Right ventricle myocardium superior (tissue), 1 donor: ENCODE measurements around the gene CATSPERE. TPM values are rescaled to one million over a fixed set of nuclear protein-coding genes. Genes with fewer than 3 reads are reported as not detected.
A peak's percentile ranks its signal among the peaks of the same experiment; 100 is the strongest.
"Not testable (repeated sequence)": the region's sequence is repeated elsewhere in the genome, so short reads cannot be mapped to it uniquely, and the experiment has no call there.

ENCODE experiments used
- ATAC-seq: fragments of 200-7000 bp; cut with Tn5 transposase; one replicate; pipeline ENCODE4 v1.9.1; 2020; ENCODE audit warnings: mild to moderate bottlenecking; ENCODE audit not compliant: poor library complexity
- DNase-seq: peaks from one replicate; pipeline ENCODE4 v3.0.0-alpha.2; 2020
- intact Hi-C: fragments of 100-400 bp; cut with DNase I; formaldehyde crosslinking; loops from one replicate; pipeline ENCODE4 v1.11.2; 2022
- total RNA-seq: library from RNA; stranded (reverse); fragmentation: NEBNext Ultra II Directional; extraction: Animal tissue kit (Norgen Biotek cat#: 25700); gene quantifications from one replicate; pipeline ENCODE4 v1.2.1, GENCODE V29; 2021
- donor health status: DM: no; HTN: yes; CAD: no; lungs with severe emphysema.

The CATSPERE gene
- total RNA-seq, 1 donor from 2014 or later, result 0.65 TPM

- ATAC-seq (no peak), DNase-seq (no peak)
- intact Hi-C loops, result loop anchor here (5.0 kb wide), 1 partner anchor 207 kb away; the partner anchor contains the start of gene DESI2
These were observed 15.5 kb upstream of the CATSPERE start for GRCh38 chr1:244445320-244446181.

- ATAC-seq, result no peak
- DNase-seq, result no peak
- intact Hi-C loops, result loop anchor here (5.0 kb wide), 1 partner anchor 205 kb away; the partner anchor contains the start of gene DESI2
These were observed 14.0 kb upstream of the CATSPERE start for GRCh38 chr1:244447024-244447423.

- ATAC-seq (no peak), DNase-seq (no peak)
- intact Hi-C loops, result loop anchor here (5.0 kb wide), 1 partner anchor 205 kb away; the partner anchor contains the start of gene DESI2
These were observed 13.5 kb upstream of the CATSPERE start for GRCh38 chr1:244447552-244447951.

GRCh38 chr1:244448279-244449036 lies 12.6 kb upstream of the CATSPERE start:
- ATAC-seq (no peak), DNase-seq (no peak)
- intact Hi-C loops, result loop anchor here (5.0 kb wide), 1 partner anchor 204 kb away; the partner anchor contains the start of gene DESI2

DNA sequence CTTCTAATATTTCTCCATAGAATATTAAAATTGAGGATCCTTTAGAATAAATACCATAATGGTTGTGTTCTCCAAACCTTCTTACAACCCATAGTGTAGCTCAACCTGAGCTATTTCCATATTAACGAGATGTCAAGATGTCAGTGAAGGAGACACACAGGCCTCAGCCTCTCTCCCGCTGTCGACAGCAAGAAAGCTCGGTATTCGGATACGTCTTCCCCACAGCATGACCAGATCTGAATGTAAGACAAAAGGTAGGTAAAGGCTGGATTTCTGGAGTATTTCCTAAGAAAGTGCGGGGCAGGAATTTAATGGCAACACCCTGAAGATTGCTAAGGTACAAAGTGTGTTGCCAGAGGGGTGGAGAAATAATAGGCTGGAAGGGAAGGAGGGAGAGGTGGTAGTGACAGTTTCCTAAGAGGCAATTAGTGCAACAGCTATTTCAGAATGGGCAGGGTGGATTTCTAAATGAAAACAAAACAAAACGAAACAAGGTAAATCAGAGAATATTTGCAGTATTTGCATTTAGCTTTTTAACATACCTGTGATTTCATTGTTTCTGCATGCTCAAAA lies 11.1 kb upstream of the CATSPERE start:
- intact Hi-C loops, result loop anchor here (5.0 kb wide), 1 partner anchor 202 kb away; the partner anchor contains the start of gene DESI2
- ATAC-seq, result no peak
- no peak for DNase-seq

DNA sequence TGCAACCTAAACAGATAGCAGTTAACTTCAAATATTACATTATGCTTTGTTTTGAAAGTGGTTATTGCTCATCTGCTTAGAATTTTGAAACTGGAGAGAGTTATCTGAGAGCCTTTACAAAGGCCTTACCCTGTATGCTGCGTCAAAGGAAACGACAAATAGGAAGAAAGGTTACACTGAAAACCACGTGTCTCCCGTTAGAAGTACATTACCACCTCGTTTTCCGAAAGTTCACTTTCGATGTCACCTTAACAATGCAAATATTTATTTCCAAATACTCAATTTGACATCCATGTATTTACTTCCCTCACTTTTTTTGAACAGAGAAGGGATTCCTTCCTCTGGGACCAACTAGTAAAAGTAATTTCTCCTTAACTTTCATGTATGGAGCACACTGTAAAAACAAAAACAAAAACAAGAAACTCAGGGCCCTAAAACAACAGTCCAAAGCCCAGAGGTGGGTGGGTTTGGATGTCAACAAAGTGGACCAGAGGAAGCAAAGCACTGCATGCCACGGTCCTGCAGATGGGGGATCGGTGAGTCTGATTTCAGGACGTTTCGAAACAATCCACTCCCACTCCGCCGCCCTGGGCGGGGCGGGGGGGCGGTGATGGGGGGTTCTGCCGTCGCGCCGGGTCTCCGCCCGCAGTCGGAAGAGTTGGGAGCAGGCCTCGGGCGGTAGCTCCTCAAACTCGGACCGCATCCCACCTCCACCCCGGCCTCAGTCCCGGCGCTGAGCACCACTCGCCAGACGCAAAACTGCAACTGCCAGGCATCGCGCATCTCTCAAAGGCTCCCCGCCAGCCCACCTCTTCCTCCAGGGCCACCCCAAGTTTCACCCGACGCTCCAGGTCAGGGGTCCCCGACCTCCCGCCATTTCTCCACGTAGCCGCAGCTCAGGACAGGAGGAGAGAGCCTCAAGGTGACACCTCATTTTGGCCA lies 10.2 kb upstream of the CATSPERE start:
- DNase-seq, result peak; percentile 73
- peak; percentile 31 for ATAC-seq
- intact Hi-C loops, result no loop called here

GRCh38 chr1:244451539-244451950 lies 9.5 kb upstream of the CATSPERE start, which contains the start of gene ADSS2:
TSS of gene ADSS2 (minus strand) at chr1:244451909. CDS start at chr1:244451817, 92 bp downstream.
- intact Hi-C loops, result no loop called here
- ATAC-seq (no peak), DNase-seq (no peak)

- intact Hi-C loops, result no loop called here
- DNase-seq (peak; percentile 99), ATAC-seq (peak; percentile 98)
These were observed 8.9 kb upstream of the CATSPERE start for GRCh38 chr1:244451951-244452795.

DNA sequence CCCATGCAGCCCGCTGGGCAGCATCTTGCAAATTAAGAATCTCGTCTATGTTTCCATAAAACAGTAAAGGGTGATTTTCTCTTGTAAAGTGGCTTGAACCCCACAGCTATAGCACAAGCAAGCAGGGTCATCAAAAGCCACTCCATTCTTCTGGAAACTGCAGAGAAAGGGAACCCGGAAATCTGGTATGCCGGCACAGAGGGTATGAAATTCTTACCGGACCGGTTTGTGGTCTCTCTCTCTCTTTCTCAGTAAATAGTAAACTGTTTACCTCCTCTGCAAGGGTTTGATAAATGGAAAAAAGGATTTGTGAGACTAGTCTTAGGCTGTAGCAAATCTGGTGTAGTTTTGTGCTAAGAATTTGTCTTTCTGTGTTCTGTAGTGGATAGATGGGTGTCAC lies 6.7 kb upstream of the CATSPERE start:
- ATAC-seq (no peak), DNase-seq (no peak)
- intact Hi-C loops, result no loop called here

- no peak for ATAC-seq
- DNase-seq, result no peak
- intact Hi-C loops, result no loop called here
These were observed 4.5 kb upstream of the CATSPERE start for GRCh38 chr1:244456586-244456985.

DNA sequence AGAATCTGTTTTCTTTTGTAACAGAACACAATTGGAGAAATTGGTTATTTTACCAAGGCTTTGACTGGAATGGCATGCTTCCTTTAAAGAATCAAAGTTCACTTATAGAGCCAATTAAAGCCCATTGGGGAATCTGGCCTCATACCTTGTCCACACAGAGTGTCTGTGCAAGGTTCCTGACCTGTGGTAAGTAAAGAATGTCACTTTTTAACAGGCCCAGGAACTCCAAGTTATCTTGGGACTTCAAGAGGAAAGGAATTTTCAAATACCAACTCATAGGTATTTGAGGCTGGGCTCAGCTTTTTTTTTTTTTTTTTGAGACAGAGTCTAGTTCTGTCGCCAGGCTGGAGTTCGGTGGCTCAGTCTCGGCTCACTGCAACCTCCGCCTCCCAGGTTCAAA lies 2.3 kb upstream of the CATSPERE start:
- intact Hi-C loops, result no loop called here
- ATAC-seq (no peak), DNase-seq (no peak)

DNA sequence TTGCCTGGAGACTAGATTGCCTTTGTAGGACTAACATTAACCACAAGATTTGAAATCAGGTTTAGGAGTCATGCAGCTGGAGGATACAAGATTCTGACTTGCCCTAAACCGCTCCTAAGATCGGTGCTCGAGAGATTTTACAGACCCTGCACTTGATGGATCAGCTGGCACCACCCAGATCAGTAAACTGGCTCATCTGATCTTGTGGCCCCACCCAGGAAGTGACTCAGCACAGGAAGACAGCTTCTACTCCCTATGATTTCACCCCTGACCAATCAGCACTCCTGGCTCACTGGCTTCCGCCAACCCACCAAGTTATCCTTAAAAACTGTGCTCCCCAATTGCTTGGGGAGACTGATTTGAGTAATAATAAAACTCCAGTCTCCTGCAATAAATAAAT lies 876 bp upstream of the CATSPERE start:
- no peak for ATAC-seq
- intact Hi-C loops, result no loop called here
- no peak for DNase-seq

DNA sequence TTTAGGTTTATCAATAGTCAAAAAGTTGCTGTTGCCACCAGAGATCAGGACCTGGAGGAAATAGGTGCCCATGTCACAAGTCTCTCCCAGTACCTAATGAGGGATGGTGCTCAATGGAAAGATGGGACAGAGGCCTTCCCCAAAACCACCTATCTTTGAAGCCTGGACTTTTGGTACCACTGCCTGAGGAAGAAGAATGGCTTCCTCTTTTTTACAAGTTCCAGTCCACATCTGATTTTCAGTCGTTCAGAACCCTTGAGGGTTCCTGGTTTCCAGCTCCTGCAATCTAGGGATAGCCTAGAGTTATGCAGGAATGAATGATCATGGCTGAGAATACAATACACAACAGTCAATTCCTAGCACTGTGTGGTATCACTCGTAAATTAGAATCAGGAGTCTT lies 5.7 kb downstream of the CATSPERE start:
- intact Hi-C loops, result no loop called here
- ATAC-seq (no peak), DNase-seq (no peak)

DNA sequence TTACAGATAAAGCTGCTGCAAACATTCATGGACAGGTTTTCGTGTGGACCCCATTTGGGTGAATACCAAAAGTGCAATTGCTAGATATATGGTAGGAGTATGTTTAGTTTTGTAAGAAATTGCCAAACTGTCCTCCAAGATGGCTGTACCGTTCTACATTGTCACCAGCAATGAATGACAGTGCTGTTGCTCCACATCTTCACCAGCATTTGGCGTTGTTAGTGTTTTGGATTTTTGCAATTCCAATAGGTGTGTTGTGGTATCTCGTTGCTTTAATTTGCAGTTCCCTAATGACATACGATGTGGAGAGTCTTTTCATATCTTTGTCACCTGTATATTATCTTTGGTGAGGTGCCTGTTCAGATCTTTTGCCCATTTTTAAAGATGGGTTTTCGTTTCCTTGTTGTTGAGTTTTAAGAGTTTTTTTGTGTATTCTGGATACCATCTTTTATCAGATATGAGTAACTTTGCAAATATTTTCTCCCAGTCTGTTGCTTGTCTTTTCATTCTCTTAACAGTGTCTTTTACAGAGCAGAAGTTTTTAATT lies 12.1 kb downstream of the CATSPERE start:
- no peak for ATAC-seq
- DNase-seq, result no peak
- intact Hi-C loops, result no loop called here

- ATAC-seq, DNase-seq, intact Hi-C loops: not testable (repeated sequence)
These were observed 23.9 kb downstream of the CATSPERE start for GRCh38 chr1:244484971-244485370.

- no peak for ATAC-seq
- DNase-seq, result no peak
- intact Hi-C loops, result no loop called here
These were observed 33.6 kb downstream of the CATSPERE start for GRCh38 chr1:244494653-244495052.

DNA sequence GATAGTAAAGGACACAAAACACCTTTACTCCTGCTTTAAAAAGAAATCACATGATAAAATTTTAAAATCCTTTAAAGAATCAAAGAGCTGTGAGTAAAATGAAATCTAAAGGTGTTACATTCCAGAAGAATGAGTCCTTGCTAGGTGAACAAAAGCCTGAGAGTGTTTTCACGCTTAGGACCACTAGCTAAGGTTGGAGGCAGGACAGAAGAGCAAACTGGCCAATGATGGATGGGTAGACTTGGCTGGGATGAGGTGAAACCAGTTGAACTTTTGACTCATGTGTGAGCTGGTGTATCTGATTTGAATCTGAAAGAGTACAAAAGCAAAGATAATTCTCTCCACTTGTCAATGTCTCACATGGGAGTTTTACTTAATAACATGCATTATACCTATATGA lies 35.1 kb downstream of the CATSPERE start:
- DNase-seq, result no peak
- ATAC-seq, result no peak
- intact Hi-C loops, result no loop called here
